ENCODE measurements around the gene ATXN3L. TPM values are rescaled to one million over a fixed set of nuclear protein-coding genes. Genes with fewer than 3 reads are reported as not detected.

ATXN3L gene
- total and polyA plus RNA-seq, 10 of the 15 experiments (the other 5 are each of a cell fraction or from before 2014, with no cell fraction given) = not detected

DNA sequence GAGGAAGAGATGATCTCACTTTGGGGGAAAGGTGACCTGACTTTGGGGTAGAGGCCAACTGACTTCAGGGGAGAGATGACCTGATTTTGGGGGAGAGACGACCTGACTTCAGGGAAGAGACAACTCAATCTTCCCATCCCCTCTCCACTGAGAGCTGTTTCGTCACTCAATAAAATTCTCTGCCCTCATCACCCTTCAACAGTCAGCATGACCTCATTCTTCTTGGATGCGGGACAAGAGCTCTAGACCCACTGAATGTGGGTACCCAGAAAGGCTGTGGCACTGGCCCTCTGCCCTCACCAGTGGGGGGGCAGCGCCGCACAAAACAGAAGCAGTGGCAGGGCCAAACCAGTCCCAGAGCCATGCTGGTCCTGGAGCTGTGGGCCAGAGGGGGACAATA lies 34.6 kb downstream of the ATXN3L start:
- FAIRE-seq = no peak
- no peak for DNase-seq (ENCODE audit: low read depth, low spot score)
- Histone ChIP-seq H3K9ac (ENCODE audit: control insufficient read depth, insufficient read depth, low read length) (no peak overlapping the region), H3K27me3 (replicated peaks in 1 of 2; ENCODE audit: control insufficient read depth in 2 of 2, insufficient read depth in 2 of 2, low read length in 1 of 2) (no peaks in the 10 kb centered on the region), H2AFZ (ENCODE audit: control insufficient read depth, low read depth, low read length) (no peak overlapping the region), H3K36me3 (ENCODE audit: control insufficient read depth in 2 of 2, insufficient read depth in 2 of 2, low read length in 1 of 2) (no peaks in the 10 kb centered on the region), H3K27ac (ENCODE audit: control insufficient read depth, insufficient read depth) (no peak overlapping the region), H3K4me3 (no peak overlapping the region), H3K79me2 (ENCODE audit: control insufficient read depth, insufficient read depth, low read length) (no peaks in the 10 kb centered on the region), H3K4me2 (ENCODE audit: control insufficient read depth, insufficient read depth) (no peak overlapping the region), H3K4me1 (ENCODE audit: control insufficient read depth, insufficient read depth, low read length) (no peaks in the 10 kb centered on the region), H4K20me1 (ENCODE audit: control insufficient read depth, insufficient read depth) (no peaks in the 10 kb centered on the region), H3K9me3 (replicated peaks; ENCODE audit: control insufficient read depth, insufficient read depth, low read length) (peaks cover 10% of the 10 kb centered on the region; the same call in 2 of the 3 replicates)
- ChIA-PET SMC1A (ENCODE audit: uncharacterized antibody, unreplicated experiment) (interaction anchor here (0.6 kb wide), 1 partner anchor 132 kb away, joined by 3 read pairs; no protein-coding TSS in a partner anchor), CTCF (no interaction called here), RAD21 (ENCODE audit: unreplicated experiment) (no interaction called here), POLR2A (no interaction called here)
- no peak for ATAC-seq
- in situ Hi-C loops (cut with MboI) (no loop called here), intact Hi-C loops (cut with micrococcal nuclease; ENCODE audit: unreplicated experiment) (no loop called here)
- WGBS (ENCODE audit: insufficient coverage, insufficient replicate concordance, low lambda C conversion rate, missing lambda C conversion rate) = 63% methylated on average over 5 of the region's 5 CpGs
- BruUV-seq (replicated peaks) = no TSS peak
- TF ChIP-seq POU2F2 (IDR thresholded peaks at IDR 0.05; ENCODE audit: borderline replicate concordance, low read depth, low read length) (no peak), NRF1 (conservative IDR thresholded peaks at IDR 0.05; ENCODE audit: low read depth, low read length) (no peak), KLF5 (IDR thresholded peaks at IDR 0.05; ENCODE audit: partially characterized antibody) (no peak), SUPT20H (IDR thresholded peaks at IDR 0.05; ENCODE audit: borderline replicate concordance, control insufficient read depth, low read depth, low read length) (no peak), TARDBP (IDR thresholded peaks at IDR 0.05; ENCODE audit: borderline replicate concordance) (no peak), BACH1 (IDR thresholded peaks at IDR 0.05; ENCODE audit: borderline replicate concordance) (no peak), SMAD1 (IDR thresholded peaks at IDR 0.05; ENCODE audit: low read depth, partially characterized antibody) (no peak), PML (IDR thresholded peaks at IDR 0.05; ENCODE audit: low read length) (no peak), ZNF207 (IDR thresholded peaks at IDR 0.05; ENCODE audit: borderline replicate concordance) (no peak), RUNX3 (IDR thresholded peaks at IDR 0.05; ENCODE audit: low read length) (no peak), MYB (IDR thresholded peaks at IDR 0.05; ENCODE audit: borderline replicate concordance, low read depth, low read length) (no peak), SMC3 (IDR thresholded peaks at IDR 0.05; ENCODE audit: borderline replicate concordance, low read length) (no peak), DPF2 (IDR thresholded peaks at IDR 0.05) (no peak), POLR2A (IDR thresholded peaks at IDR 0.05; ENCODE audit: low read depth, low read length) (no peak), HDGF (IDR thresholded peaks at IDR 0.05) (no peak)
- TF ChIP-seq, protein P1, sequence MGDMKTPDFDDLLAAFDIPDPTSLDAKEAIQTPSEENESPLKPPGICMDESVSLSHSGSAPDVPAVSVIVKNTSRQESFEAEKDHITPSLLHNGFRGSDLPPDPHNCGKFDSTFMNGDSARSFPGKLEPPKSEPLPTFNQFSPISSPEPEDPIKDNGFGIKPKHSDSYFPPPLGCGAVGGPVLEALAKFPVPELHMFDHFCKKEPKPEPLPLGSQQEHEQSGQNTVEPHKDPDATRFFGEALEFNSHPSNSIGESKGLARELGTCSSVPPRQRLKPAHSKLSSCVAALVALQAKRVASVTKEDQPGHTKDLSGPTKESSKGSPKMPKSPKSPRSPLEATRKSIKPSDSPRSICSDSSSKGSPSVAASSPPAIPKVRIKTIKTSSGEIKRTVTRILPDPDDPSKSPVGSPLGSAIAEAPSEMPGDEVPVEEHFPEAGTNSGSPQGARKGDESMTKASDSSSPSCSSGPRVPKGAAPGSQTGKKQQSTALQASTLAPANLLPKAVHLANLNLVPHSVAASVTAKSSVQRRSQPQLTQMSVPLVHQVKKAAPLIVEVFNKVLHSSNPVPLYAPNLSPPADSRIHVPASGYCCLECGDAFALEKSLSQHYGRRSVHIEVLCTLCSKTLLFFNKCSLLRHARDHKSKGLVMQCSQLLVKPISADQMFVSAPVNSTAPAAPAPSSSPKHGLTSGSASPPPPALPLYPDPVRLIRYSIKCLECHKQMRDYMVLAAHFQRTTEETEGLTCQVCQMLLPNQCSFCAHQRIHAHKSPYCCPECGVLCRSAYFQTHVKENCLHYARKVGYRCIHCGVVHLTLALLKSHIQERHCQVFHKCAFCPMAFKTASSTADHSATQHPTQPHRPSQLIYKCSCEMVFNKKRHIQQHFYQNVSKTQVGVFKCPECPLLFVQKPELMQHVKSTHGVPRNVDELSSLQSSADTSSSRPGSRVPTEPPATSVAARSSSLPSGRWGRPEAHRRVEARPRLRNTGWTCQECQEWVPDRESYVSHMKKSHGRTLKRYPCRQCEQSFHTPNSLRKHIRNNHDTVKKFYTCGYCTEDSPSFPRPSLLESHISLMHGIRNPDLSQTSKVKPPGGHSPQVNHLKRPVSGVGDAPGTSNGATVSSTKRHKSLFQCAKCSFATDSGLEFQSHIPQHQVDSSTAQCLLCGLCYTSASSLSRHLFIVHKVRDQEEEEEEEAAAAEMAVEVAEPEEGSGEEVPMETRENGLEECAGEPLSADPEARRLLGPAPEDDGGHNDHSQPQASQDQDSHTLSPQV (IDR thresholded peaks at IDR 0.05) = no peak
- TF ChIP-seq, protein P2, sequence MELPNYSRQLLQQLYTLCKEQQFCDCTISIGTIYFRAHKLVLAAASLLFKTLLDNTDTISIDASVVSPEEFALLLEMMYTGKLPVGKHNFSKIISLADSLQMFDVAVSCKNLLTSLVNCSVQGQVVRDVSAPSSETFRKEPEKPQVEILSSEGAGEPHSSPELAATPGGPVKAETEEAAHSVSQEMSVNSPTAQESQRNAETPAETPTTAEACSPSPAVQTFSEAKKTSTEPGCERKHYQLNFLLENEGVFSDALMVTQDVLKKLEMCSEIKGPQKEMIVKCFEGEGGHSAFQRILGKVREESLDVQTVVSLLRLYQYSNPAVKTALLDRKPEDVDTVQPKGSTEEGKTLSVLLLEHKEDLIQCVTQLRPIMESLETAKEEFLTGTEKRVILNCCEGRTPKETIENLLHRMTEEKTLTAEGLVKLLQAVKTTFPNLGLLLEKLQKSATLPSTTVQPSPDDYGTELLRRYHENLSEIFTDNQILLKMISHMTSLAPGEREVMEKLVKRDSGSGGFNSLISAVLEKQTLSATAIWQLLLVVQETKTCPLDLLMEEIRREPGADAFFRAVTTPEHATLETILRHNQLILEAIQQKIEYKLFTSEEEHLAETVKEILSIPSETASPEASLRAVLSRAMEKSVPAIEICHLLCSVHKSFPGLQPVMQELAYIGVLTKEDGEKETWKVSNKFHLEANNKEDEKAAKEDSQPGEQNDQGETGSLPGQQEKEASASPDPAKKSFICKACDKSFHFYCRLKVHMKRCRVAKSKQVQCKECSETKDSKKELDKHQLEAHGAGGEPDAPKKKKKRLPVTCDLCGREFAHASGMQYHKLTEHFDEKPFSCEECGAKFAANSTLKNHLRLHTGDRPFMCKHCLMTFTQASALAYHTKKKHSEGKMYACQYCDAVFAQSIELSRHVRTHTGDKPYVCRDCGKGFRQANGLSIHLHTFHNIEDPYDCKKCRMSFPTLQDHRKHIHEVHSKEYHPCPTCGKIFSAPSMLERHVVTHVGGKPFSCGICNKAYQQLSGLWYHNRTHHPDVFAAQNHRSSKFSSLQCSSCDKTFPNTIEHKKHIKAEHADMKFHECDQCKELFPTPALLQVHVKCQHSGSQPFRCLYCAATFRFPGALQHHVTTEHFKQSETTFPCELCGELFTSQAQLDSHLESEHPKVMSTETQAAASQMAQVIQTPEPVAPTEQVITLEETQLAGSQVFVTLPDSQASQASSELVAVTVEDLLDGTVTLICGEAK (IDR thresholded peaks at IDR 0.05; ENCODE audit: borderline replicate concordance) = no peak
- TF ChIP-seq, protein P3, sequence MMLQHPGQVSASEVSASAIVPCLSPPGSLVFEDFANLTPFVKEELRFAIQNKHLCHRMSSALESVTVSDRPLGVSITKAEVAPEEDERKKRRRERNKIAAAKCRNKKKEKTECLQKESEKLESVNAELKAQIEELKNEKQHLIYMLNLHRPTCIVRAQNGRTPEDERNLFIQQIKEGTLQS (IDR thresholded peaks at IDR 0.05; ENCODE audit: borderline replicate concordance, extremely low read depth, low read depth, low read length) = no peak
